GM20000 (cell line): ENCODE data around the gene ENOX2.

Experiments
- DNase-seq: peaks from one replicate; pipeline ENCODE4 v3.0.0; 2012; ENCODE audit warnings: low spot score
- TF ChIP-seq, protein P1 (sequence below): IDR thresholded peaks from 2 replicates; pipeline ENCODE4 v1.5.1; 2012; ENCODE audit warnings: mild to moderate bottlenecking, control low read depth; ENCODE audit errors: extremely low read depth, missing control alignments

Gene ENOX2

DNA sequence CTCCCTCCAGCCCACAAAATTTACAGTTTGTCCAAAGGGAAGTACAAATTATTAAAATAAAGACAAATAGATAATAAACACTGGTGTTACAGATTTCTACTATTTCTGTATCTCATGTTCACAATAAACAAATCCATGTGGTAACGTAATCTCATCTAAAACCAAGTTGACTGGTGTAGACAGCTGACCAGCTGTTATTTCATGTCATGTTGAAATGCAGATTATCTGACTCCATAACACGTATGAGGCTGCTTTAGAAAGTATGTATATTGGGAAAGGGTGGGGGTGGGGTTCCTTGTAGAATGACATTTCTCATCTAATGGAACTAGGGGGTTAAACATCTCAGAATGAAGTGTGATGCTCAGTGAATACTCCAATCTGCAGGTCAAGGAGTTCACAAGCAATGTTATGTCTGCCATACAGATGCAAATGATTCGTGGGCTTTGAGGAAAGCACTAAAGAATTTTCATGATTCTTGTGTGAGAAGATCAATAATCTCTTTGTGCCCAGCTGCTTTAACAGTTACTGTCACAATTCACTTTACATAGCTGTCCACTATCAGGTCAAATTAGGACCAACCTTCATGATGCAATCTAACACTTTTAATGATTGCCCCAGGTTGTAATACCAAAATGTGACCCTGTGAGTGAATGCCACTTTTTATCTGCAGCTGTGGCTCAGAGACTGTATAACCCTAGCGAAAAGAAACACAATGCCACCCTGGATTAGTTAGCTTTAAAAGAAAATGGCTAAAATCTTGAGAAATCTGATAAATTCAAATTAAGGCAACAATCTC, 114.0 kb downstream of the ENOX2 start:
- TF ChIP-seq, protein P1, sequence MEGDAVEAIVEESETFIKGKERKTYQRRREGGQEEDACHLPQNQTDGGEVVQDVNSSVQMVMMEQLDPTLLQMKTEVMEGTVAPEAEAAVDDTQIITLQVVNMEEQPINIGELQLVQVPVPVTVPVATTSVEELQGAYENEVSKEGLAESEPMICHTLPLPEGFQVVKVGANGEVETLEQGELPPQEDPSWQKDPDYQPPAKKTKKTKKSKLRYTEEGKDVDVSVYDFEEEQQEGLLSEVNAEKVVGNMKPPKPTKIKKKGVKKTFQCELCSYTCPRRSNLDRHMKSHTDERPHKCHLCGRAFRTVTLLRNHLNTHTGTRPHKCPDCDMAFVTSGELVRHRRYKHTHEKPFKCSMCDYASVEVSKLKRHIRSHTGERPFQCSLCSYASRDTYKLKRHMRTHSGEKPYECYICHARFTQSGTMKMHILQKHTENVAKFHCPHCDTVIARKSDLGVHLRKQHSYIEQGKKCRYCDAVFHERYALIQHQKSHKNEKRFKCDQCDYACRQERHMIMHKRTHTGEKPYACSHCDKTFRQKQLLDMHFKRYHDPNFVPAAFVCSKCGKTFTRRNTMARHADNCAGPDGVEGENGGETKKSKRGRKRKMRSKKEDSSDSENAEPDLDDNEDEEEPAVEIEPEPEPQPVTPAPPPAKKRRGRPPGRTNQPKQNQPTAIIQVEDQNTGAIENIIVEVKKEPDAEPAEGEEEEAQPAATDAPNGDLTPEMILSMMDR: no peak
- no peak for DNase-seq

DNA sequence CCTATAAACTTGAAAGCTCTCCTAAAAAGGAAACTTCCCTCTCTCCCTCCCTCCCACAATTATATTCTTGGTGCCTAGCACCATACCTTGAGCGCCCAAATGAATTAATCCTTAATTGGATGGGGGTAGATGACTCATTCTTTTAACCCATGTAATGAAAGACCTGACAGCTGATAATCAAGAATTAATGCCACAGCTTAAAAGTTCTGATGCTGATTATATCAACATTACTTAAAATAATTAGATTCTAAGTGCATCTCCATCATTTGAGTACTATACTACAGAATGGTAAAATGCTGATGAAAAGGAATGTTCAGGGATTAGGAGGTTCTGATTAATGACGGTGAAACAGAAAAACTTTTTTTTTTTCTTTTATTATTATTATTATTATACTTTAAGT, 117.0 kb downstream of the ENOX2 start:
- DNase-seq: no peak
- TF ChIP-seq, protein P1: no peak

DNA sequence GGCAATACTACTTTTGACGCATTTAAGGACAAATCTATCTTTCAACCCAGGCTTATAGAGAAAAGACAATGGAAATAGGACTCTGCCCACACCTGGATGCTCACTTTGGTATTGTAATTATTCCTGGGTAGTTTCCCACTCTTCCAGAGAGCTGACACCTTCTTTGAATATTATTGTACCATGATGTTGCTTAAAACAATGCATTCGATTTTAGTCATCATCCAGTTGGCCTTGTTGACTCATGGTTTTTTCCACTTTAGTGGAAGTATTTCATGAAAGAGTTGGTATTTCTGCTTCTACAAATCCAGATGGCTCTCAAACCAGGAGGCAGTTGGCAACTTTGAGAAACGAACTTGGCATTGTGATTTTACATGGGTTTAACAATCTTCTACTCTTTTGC, 124.2 kb downstream of the ENOX2 start:
- TF ChIP-seq, protein P1: no peak
- DNase-seq: no peak

DNA sequence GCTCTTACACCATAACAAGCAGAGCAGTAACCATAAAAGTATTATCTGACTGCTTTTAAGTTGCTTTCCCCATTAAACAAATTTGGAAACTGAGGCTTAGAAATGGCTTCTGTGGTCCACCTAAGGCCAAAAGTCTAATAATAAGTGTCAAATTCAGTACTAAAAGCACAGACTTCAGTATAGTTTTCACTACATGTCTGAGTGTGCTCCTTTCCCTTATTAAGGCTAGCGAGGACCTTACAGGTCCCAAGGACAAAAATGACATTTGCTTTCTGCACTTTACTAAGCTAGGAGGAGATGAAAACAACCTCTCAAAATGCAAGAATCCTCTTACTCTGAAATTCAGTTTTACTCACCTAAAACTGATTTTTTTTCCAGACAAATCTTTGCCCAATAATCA, 127.2 kb downstream of the ENOX2 start:
- TF ChIP-seq, protein P1: no peak
- DNase-seq: no peak

DNA sequence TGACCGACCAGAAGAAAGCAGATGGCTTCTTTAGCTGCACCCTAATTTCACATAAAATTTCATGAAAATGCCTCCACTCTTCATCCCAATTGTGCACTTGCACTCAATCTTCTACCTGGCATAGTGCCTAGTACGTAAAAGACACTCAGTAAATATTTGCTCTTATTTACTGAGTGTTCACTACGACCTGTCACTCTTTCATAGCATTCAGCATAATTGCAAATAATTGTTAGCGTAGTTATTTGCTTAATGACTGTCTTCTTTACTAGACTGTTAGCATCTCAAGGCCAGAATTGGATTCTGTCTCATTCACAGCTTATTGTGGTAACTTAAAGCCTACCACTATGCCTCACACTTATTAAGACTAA, 130.2 kb downstream of the ENOX2 start:
- DNase-seq: no peak
- TF ChIP-seq, protein P1: no peak

DNA sequence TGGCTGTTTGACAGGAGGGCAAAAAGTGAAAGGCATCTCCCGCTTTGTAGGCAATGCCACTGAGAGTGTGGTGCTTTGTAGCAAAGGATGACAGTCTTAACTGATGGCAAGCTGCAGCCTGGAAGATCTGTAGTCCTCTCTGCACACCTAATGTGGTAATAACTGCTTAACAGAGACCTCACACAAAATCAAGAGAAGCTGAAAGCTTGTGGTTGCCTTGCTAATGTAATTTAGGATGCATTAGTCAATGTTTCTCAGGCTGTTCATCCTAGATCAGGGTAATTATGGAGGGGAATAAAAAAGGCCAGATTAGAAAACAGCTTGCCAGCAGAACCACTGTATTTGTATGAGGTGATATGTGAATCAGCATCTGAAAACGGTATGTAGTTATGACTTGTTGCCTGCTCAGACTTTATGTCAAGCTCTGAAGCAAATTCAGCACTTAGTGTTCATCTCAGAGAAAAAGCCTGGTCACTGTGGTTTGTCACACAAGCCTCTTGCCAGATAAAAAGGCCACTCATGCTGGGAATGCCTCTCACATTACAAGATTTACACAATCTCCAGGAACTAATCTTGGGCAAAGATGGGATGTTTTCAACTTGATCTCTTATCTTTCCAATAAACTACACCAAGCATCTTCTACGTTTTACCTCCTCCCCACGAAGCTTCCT, 130.8 kb downstream of the ENOX2 start:
- TF ChIP-seq, protein P1: no peak
- no peak for DNase-seq

DNA sequence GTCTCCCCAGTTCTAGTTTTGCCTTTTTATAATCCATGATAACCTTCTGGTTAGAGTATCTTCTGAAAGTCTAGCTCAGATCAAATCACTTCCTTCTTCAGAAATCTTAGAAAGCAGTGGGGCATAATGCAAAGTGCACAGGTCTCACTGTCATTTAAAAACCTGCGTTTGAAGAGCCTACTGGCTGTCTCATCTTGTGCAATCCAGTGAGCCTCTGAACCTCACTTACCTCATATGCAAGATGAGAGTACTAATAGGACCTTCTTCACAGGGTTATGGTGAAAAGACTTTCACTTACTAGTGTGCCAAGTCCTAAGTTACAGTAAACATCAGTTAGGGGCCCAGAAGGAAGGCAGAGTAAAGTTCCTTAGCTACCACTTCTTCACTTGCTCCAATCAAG, 131.4 kb downstream of the ENOX2 start:
- TF ChIP-seq, protein P1: no peak
- no peak for DNase-seq
